ENCODE measurements around the gene MCM3AP. TPM values are rescaled to one million over a fixed set of nuclear protein-coding genes. Genes with fewer than 3 reads are reported as not detected.
"Not testable (repeated sequence)": the region's sequence is repeated elsewhere in the genome, so short reads cannot be mapped to it uniquely, and the experiment has no call there.

Gene MCM3AP
- total RNA-seq, 1 donor from 2014 or later = 150 TPM

DNA sequence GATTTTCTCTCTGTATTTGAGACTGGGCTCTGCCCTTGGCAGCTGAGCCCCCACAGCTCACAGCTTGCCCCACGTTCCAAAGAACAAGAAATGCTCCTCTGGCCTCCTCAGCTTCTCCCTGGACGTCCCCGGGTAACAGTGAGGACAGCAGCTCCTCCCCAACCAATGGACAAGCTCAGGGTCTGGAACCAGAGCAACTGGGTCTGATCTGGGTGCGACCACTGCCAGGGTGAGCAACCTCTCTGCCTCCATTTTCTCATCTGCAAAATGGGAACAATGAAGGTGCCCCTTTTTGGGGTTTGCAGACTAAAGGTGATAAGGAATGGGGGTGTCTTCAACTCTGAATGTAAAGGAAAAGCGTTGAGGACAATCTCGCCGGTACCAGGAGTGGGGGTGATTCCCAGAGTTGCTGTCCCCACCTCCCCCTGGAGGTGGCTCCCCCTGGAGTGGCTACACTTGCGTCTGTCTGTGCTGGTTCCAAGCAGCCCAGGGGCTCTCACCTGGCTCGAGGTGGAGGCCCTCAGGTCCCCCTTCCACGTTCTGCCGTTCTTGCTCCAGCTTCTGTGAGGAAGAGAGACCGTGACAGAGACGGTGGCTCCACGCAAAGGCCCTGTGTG is 31.4 kb upstream of the MCM3AP start:
- Mint-ChIP-seq H3K27me3 (ENCODE audit: low read depth) (no peaks in the 10 kb centered on the region), H3K4me1 (peaks cover 14% of the 10 kb centered on the region), H3K36me3 (peaks cover 5% of the 10 kb centered on the region), H3K27ac (no peak overlapping the region), H3K9me3 (no peaks in the 10 kb centered on the region), H3K4me3 (no peak overlapping the region)
- no peak for DNase-seq (ENCODE audit: low spot score in 2 of 2, unreplicated experiment in 2 of 2)
- TF ChIP-seq, protein P1, sequence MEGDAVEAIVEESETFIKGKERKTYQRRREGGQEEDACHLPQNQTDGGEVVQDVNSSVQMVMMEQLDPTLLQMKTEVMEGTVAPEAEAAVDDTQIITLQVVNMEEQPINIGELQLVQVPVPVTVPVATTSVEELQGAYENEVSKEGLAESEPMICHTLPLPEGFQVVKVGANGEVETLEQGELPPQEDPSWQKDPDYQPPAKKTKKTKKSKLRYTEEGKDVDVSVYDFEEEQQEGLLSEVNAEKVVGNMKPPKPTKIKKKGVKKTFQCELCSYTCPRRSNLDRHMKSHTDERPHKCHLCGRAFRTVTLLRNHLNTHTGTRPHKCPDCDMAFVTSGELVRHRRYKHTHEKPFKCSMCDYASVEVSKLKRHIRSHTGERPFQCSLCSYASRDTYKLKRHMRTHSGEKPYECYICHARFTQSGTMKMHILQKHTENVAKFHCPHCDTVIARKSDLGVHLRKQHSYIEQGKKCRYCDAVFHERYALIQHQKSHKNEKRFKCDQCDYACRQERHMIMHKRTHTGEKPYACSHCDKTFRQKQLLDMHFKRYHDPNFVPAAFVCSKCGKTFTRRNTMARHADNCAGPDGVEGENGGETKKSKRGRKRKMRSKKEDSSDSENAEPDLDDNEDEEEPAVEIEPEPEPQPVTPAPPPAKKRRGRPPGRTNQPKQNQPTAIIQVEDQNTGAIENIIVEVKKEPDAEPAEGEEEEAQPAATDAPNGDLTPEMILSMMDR (IDR thresholded peaks at IDR 0.05; ENCODE audit: unreplicated experiment) = no peak

DNA sequence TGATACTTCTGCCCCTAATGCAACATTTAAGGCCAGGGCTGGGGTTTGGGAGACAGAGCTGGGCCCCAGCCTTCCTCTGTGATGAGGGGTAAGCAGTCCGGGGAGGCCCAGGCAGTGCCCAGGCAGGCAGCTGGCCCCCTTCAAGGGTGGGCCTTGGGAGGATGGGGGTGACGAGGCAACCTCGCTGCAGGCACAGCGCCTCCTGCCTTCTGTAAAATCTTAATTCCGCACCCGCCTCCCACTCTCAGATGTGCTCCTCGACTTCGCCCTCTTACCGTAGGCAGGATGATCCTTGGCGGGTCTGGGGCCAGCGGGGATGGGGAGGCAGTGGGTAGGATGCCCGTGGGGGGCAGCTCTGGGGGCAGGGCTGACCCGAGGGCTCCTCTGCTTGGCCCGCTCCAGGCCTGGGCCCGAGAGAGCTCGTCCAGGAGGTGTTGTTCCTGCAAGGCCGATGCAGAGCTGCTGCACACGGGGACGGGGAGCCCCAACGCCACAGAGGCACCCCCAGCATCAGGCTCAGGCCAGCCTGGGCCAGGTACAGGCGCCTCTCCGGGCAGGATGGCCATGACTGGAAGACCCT is 29.1 kb upstream of the MCM3AP start:
- H3K9me3 Mint-ChIP-seq = no peaks in the 10 kb centered on the region
- no peaks in the 10 kb centered on the region for H3K27me3 Mint-ChIP-seq (ENCODE audit: low read depth)
- no peak for DNase-seq (ENCODE audit: low spot score in 2 of 2, unreplicated experiment in 2 of 2)
- no peaks in the 10 kb centered on the region for H3K4me1 Mint-ChIP-seq
- no peak overlapping the region for H3K27ac Mint-ChIP-seq
- H3K36me3 Mint-ChIP-seq = peaks cover 9% of the 10 kb centered on the region
- TF ChIP-seq, protein P1 (IDR thresholded peaks at IDR 0.05; ENCODE audit: unreplicated experiment) = no peak
- H3K4me3 Mint-ChIP-seq = no peak overlapping the region

DNA sequence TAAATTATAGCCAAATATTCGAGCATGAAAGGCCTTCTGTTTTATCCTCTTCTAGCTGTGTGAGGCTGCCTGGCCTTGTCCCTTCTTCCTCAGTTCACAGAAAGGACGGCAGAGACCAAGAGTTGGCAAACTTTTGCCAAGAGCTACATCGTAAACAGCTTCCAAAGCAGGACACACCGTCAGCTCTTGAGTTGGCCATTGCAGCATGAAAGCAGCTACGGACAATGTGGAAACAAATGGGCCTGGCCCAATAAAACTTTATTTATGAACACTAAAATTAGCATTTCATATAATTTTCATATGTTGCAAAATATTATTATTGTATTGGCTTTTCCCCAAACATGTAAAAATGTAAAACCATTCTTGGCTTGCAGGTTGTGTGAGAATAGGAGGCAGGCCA is 27.5 kb upstream of the MCM3AP start:
- no peak overlapping the region for H3K4me3 Mint-ChIP-seq

DNA sequence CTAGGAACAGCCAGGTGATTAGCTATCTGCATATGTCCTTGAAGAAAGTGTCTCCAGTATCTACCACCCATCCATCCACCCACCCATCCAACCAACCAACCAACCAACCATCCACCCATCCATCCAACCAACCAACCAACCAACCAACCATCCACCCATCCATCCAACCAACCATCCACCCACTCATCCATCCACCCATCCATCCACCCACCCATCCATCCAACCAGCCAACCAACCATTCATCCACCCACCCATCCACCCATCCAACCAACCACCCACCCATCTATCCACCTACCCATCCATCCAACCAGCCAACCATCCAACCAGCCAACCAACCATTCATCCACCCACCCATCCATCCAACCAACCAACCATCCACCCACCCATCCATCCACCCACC is 26.2 kb upstream of the MCM3AP start:
- Mint-ChIP-seq H3K4me1 (no peaks in the 10 kb centered on the region), H3K36me3 (peaks cover 13% of the 10 kb centered on the region), H3K27me3 (ENCODE audit: low read depth) (no peaks in the 10 kb centered on the region), H3K4me3 (no peak overlapping the region), H3K9me3 (no peaks in the 10 kb centered on the region), H3K27ac (no peak overlapping the region)
- TF ChIP-seq, protein P1 (IDR thresholded peaks at IDR 0.05; ENCODE audit: unreplicated experiment) = no peak
- DNase-seq (ENCODE audit: low spot score in 2 of 2, unreplicated experiment in 2 of 2) = no peak

More for the DNA sequence above, 27.5 kb upstream of the MCM3AP start:
- Mint-ChIP-seq H3K27ac (no peak overlapping the region), H3K36me3 (peaks cover 9% of the 10 kb centered on the region), H3K27me3 (ENCODE audit: low read depth) (no peaks in the 10 kb centered on the region), H3K9me3 (no peaks in the 10 kb centered on the region), H3K4me1 (no peaks in the 10 kb centered on the region)
- DNase-seq (ENCODE audit: low spot score in 2 of 2, unreplicated experiment in 2 of 2) = no peak
- TF ChIP-seq, protein P1 (IDR thresholded peaks at IDR 0.05; ENCODE audit: unreplicated experiment) = no peak

DNA sequence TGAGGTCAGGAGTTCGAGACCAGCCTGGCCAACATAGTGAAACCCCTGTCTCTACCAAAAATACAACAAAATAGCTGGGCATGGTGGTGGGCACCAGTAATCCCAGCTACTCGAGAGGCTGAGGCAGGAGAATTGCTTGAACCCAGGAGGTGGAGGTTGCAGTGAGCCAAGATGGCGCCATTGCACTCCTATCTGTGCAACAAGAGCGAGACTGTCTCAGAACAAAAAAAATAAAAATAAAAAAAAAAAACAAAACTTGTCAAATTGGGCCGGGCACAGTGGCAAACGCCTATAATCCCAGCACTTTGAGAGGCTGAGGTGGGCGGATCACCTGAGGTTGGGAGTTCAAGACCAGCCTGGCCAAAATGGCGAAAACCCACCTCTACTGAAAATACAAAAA is 24.8 kb upstream of the MCM3AP start:
- DNase-seq (ENCODE audit: low spot score in 2 of 2, unreplicated experiment in 2 of 2); H3K9me3 Mint-ChIP-seq; H3K4me1 Mint-ChIP-seq; H3K27me3 Mint-ChIP-seq (ENCODE audit: low read depth); H3K27ac Mint-ChIP-seq; H3K4me3 Mint-ChIP-seq: not testable (repeated sequence)
- peaks cover 14% of the 10 kb centered on the region for H3K36me3 Mint-ChIP-seq

DNA sequence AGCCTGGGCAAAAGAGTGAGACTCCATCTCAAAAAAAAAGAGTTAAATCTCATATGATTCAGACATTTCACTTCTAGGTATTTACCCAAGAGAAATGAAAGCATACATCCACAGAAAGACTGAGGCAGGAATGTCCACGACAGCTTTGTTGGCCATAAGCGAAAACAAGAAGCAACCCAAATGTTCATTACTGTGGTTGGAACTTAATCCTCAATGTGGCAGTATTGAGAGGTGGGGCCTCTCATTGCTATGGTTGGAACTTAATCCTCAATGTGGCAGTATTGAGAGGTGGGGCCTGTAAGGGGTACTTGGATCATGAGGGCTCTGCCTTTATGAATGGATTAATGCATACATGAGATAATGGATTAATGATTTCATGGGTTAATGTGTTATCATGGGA is 23.0 kb upstream of the MCM3AP start:
- Mint-ChIP-seq H3K4me1 (no peaks in the 10 kb centered on the region), H3K36me3 (peaks cover 23% of the 10 kb centered on the region), H3K27ac (no peak overlapping the region), H3K9me3 (no peaks in the 10 kb centered on the region), H3K4me3 (no peak overlapping the region), H3K27me3 (ENCODE audit: low read depth) (no peaks in the 10 kb centered on the region)
- DNase-seq (ENCODE audit: low spot score in 2 of 2, unreplicated experiment in 2 of 2) = no peak
- TF ChIP-seq, protein P1 (IDR thresholded peaks at IDR 0.05; ENCODE audit: unreplicated experiment) = no peak
